H9 (cell line): ENCODE results near the gene TANC2. TPM values are rescaled to one million over a fixed set of nuclear protein-coding genes. Genes with fewer than 3 reads are reported as not detected.

Experiments
- DNase-seq: peaks from one replicate; pipeline ENCODE4 v3.0.0-alpha.2; 2017
- H2AFZ ChIP-seq: one replicate; pipeline ENCODE4 v1.6.1; 2013; ENCODE audit warnings: mild to moderate bottlenecking, low read length, control low read depth, moderate library complexity
- H2AK5ac ChIP-seq: 2 replicates; pipeline ENCODE4 v1.6.1; 2013; ENCODE audit warnings: low read length, control low read depth, mixed read lengths; ENCODE audit not compliant: insufficient read length
- H2BK120ac ChIP-seq: one replicate; pipeline ENCODE4 v1.6.1; 2013; ENCODE audit warnings: low read depth, mild to moderate bottlenecking, low read length, control low read depth, inconsistent platforms; ENCODE audit not compliant: poor library complexity, severe bottlenecking
- H2BK12ac ChIP-seq: 2 replicates; pipeline ENCODE4 v1.6.1; 2013; ENCODE audit warnings: low read length, control low read depth, mixed read lengths, low read depth; ENCODE audit not compliant: insufficient read length
- H2BK15ac ChIP-seq: 2 replicates; pipeline ENCODE4 v1.6.1; 2013; ENCODE audit warnings: low read depth, low read length, control low read depth
- H2BK20ac ChIP-seq: one replicate; pipeline ENCODE4 v1.6.1; 2013; ENCODE audit warnings: low read depth, mild to moderate bottlenecking, low read length, control low read depth, inconsistent platforms; ENCODE audit not compliant: poor library complexity, severe bottlenecking
- H2BK5ac ChIP-seq: 2 replicates; pipeline ENCODE4 v1.6.1; 2013; ENCODE audit warnings: low read length, control low read depth, mixed read lengths; ENCODE audit not compliant: insufficient read length
- H3K14ac ChIP-seq: 2 replicates; pipeline ENCODE4 v1.6.1; 2013; ENCODE audit warnings: low read length, control low read depth; ENCODE audit not compliant: insufficient read depth
- H3K18ac ChIP-seq: 2 replicates; pipeline ENCODE4 v1.6.1; 2013; ENCODE audit warnings: low read depth, mild to moderate bottlenecking, mixed read lengths, low read length, control low read depth; ENCODE audit not compliant: insufficient read length
- H3K23ac ChIP-seq: 2 replicates; pipeline ENCODE4 v1.6.1; 2013; ENCODE audit warnings: low read length, control low read depth, mixed read lengths, low read depth; ENCODE audit not compliant: insufficient read length
- H3K23me2 ChIP-seq: 2 replicates; pipeline ENCODE4 v1.6.1; 2013; ENCODE audit warnings: low read depth, mild to moderate bottlenecking, mixed read lengths, low read length, control low read depth; ENCODE audit not compliant: insufficient read length, poor library complexity, severe bottlenecking
- H3K27ac ChIP-seq: 2 replicates; pipeline ENCODE4 v1.5.1; 2013; ENCODE audit warnings: low read length, control low read depth, mixed read lengths, low read depth; ENCODE audit not compliant: insufficient read length
- H3K27me3 ChIP-seq: 2 replicates; pipeline ENCODE4 v1.6.1; 2013; ENCODE audit warnings: low read length, control low read depth, inconsistent platforms; ENCODE audit not compliant: insufficient read depth
- H3K4ac ChIP-seq: 2 replicates; pipeline ENCODE4 v1.6.1; 2013; ENCODE audit warnings: low read depth, mild to moderate bottlenecking, control low read depth, inconsistent platforms, low read length, moderate library complexity
- H3K4me1 ChIP-seq: 2 replicates; pipeline ENCODE4 v1.6.1; 2013; ENCODE audit warnings: low read length, control low read depth, inconsistent platforms; ENCODE audit not compliant: insufficient read depth
- H3K4me2 ChIP-seq: 2 replicates; pipeline ENCODE4 v1.6.1; 2013; ENCODE audit warnings: low read length, control low read depth, mixed read lengths; ENCODE audit not compliant: insufficient read length, insufficient read depth
- H3K56ac ChIP-seq: 2 replicates; pipeline ENCODE4 v1.6.1; 2013; ENCODE audit warnings: low read depth, mild to moderate bottlenecking, mixed read lengths, low read length, control low read depth; ENCODE audit not compliant: insufficient read length
- H3K79me1 ChIP-seq: 2 replicates; pipeline ENCODE4 v1.6.1; 2013; ENCODE audit warnings: low read depth, mild to moderate bottlenecking, moderate library complexity, low read length, control low read depth, inconsistent platforms; ENCODE audit not compliant: insufficient read depth, poor library complexity, severe bottlenecking
- H3K79me2 ChIP-seq: 2 replicates; pipeline ENCODE4 v1.6.1; 2013; ENCODE audit warnings: low read length, control low read depth, inconsistent platforms; ENCODE audit not compliant: insufficient read depth
- H3K9ac ChIP-seq: 2 replicates; pipeline ENCODE4 v1.6.1; 2013; ENCODE audit warnings: low read length, control low read depth, mixed read lengths; ENCODE audit not compliant: insufficient read length; ENCODE audit errors: extremely low read depth
- H3K9me3 ChIP-seq: one replicate; pipeline ENCODE4 v1.6.1; 2013; ENCODE audit warnings: low read depth, low read length, inconsistent platforms; ENCODE audit not compliant: control insufficient read depth
- H3T11ph ChIP-seq: one replicate; pipeline ENCODE4 v1.6.1; 2013; ENCODE audit warnings: mild to moderate bottlenecking, low read length, control low read depth, inconsistent platforms
- H4K20me1 ChIP-seq: one replicate; pipeline ENCODE4 v1.6.1; 2013; ENCODE audit not compliant: control insufficient read depth, insufficient read length, insufficient read depth
- H4K5ac ChIP-seq: 2 replicates; pipeline ENCODE4 v1.6.1; 2013; ENCODE audit warnings: low read depth, mild to moderate bottlenecking, mixed read lengths, low read length, control low read depth; ENCODE audit not compliant: insufficient read length
- H4K8ac ChIP-seq: replicated peaks from 2 replicates; pipeline ENCODE4 v1.6.1; 2013; ENCODE audit warnings: low read length, control low read depth, mixed read lengths, low read depth; ENCODE audit not compliant: insufficient read length
- H4K91ac ChIP-seq: 2 replicates; pipeline ENCODE4 v1.6.1; 2013; ENCODE audit warnings: low read depth, mild to moderate bottlenecking, moderate library complexity, mixed read lengths, low read length, control low read depth; ENCODE audit not compliant: insufficient read length
- H3K27ac Mint-ChIP-seq, 3 experiments: 2 replicates in 2 of 3; 3 replicates in 1 of 3; pipeline ENCODE4 v1.8.0; 2020 to 2021; ENCODE audit warnings: mixed read lengths in 3 of 3, mild to moderate bottlenecking in 1 of 3, moderate library complexity in 1 of 3
- H3K27me3 Mint-ChIP-seq: 2 replicates; pipeline ENCODE4 v1.8.0; 2021; ENCODE audit warnings: low read depth, mild to moderate bottlenecking, moderate library complexity, mixed read lengths
- H3K36me3 Mint-ChIP-seq, 3 experiments: 2 replicates in 2 of 3; 3 replicates in 1 of 3; pipeline ENCODE4 v1.8.0; 2020 to 2021; ENCODE audit warnings: low read depth in 3 of 3, mixed read lengths in 3 of 3; ENCODE audit not compliant: insufficient read depth in 1 of 3
- H3K4me1 Mint-ChIP-seq, 2 experiments: 2 replicates each; pipeline ENCODE4 v1.8.0; 2020; ENCODE audit warnings: mixed read lengths in 2 of 2
- H3K4me3 Mint-ChIP-seq, 2 experiments: 2 replicates in 1 of 2; 3 replicates in 1 of 2; pipeline ENCODE4 v1.8.0; 2020 to 2021; ENCODE audit warnings: mild to moderate bottlenecking in 2 of 2, mixed read lengths in 2 of 2, moderate library complexity in 1 of 2
- H3K9me3 Mint-ChIP-seq, 2 experiments: 2 replicates in 1 of 2; 3 replicates in 1 of 2; pipeline ENCODE4 v1.8.0; 2020; ENCODE audit warnings: mild to moderate bottlenecking in 2 of 2, mixed read lengths in 2 of 2, moderate library complexity in 1 of 2
- CTCF ChIP-seq: fragments of 200-600 bp; sonication (generic); conservative IDR thresholded peaks from 3 replicates; pipeline ENCODE4 v1.8.0; 2021; ENCODE audit warnings: antibody characterized with exemption, mild to moderate bottlenecking
- WGBS: extraction: QIAGEN DNeasy Blood & Tissue Kit; methylation state at CpG from one replicate; pipeline ENCODE4 v1.1.7; 2013; ENCODE audit warnings: missing lambda C conversion rate, low lambda C conversion rate, mixed read lengths; ENCODE audit not compliant: insufficient read length; ENCODE audit errors: extremely low coverage; 5-methylcytosine and 5-hydroxymethylcytosine counted together
- total RNA-seq: library from RNA; stranded (reverse); gene quantifications from 2 replicates; pipeline ENCODE4 v1.2.1, GENCODE V29; 2021

TANC2 gene
- total RNA-seq, 1 experiment from 2014 or later: 7.3 TPM

- Histone ChIP-seq H3K18ac (no peak overlapping the region), H3K4me1 (no peaks in the 10 kb centered on the region), H3K23ac (no peak overlapping the region), H4K5ac (no peak overlapping the region), H4K8ac (no peak overlapping the region), H3K56ac (no peak overlapping the region), H3K23me2 (no peaks in the 10 kb centered on the region), H2BK120ac (no peak overlapping the region), H3K14ac (no peak overlapping the region), H4K20me1 (no peaks in the 10 kb centered on the region), H2BK12ac (no peak overlapping the region), H3K4ac (no peak overlapping the region), H2AFZ (no peak overlapping the region), H3K9me3 (no peaks in the 10 kb centered on the region), H3K4me2 (no peak overlapping the region), H3K9ac (no peak overlapping the region), H3T11ph (no peak overlapping the region), H2BK20ac (no peak overlapping the region), H3K27ac (no peak overlapping the region), H3K79me2 (no peaks in the 10 kb centered on the region), H2BK5ac (no peak overlapping the region), H3K27me3 (no peaks in the 10 kb centered on the region), H3K79me1 (no peaks in the 10 kb centered on the region), H4K91ac (no peak overlapping the region), H2BK15ac (no peak overlapping the region), H2AK5ac (no peak overlapping the region)
- Mint-ChIP-seq H3K9me3 (peaks cover 0 to 4% of the 10 kb centered on the region in 2 experiments; a peak in 1 of 5 replicates), H3K4me3 (no peak overlapping the region), H3K36me3 (no peaks in the 10 kb centered on the region), H3K4me1 (peaks cover 3% of the 10 kb centered on the region in 2 experiments; a peak in 3 of 4 replicates), H3K27ac (no peak overlapping the region), H3K27me3 (no peaks in the 10 kb centered on the region; the same call in 1 of the 2 replicates)
- TF ChIP-seq CTCF: no peak
- WGBS: no CpG with 5 or more reads among the region's 2 CpGs
- no peak for DNase-seq
Observed at GRCh38 chr17:62935523-62935922, 30.5 kb upstream of the TANC2 start.
